LNCAP (cell line): ENCODE measurements around the gene SLC22A2.

ENCODE experiments used
- TF ChIP-seq, protein P1 (sequence below): fragments of 450-650 bp; IDR thresholded peaks from 2 replicates; pipeline ENCODE4 v1.5.1; 2017; ENCODE audit warnings: mild to moderate bottlenecking

The SLC22A2 gene

DNA sequence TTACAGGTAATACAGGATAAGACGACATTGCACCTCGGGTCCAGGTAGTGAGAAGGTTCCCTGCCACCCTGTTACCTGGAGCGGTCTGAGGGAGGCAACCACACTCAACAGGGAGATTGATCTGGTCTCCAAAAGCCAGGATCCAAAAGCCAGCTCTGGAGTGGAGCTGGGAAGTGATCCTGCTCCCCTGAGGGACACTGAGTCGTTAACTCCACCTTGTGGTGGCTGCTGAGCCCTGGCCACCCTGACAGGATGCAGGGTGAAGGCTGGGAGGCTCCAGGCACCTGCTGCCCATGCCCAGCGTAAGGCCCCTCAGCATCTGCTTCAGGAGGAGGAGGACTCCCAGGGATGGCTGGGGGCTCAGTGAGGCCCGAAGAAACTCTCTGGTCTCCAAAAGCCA is 38.7 kb upstream of the SLC22A2 start:
- TF ChIP-seq, protein P1, sequence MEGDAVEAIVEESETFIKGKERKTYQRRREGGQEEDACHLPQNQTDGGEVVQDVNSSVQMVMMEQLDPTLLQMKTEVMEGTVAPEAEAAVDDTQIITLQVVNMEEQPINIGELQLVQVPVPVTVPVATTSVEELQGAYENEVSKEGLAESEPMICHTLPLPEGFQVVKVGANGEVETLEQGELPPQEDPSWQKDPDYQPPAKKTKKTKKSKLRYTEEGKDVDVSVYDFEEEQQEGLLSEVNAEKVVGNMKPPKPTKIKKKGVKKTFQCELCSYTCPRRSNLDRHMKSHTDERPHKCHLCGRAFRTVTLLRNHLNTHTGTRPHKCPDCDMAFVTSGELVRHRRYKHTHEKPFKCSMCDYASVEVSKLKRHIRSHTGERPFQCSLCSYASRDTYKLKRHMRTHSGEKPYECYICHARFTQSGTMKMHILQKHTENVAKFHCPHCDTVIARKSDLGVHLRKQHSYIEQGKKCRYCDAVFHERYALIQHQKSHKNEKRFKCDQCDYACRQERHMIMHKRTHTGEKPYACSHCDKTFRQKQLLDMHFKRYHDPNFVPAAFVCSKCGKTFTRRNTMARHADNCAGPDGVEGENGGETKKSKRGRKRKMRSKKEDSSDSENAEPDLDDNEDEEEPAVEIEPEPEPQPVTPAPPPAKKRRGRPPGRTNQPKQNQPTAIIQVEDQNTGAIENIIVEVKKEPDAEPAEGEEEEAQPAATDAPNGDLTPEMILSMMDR, result no peak

DNA sequence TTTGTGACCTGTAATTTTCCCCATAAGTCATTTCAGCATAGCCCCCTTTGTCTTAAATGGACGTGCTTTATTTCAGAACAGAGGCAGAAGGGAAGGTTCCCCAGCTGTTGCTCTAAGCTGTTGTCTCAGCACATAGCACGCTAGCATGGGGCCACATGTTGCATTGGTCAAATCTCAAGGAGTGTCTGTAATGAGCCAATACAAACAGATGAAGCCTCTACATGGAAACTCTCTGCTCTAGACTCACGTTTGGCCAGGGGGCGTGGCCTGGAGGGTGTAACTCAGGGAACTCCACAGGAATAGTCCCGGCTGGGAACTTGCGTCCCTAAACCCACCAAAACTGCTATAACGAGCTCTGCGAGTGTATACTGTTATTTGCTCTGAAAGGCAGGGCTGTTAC is 35.2 kb upstream of the SLC22A2 start:
- TF ChIP-seq, protein P1, result no peak

DNA sequence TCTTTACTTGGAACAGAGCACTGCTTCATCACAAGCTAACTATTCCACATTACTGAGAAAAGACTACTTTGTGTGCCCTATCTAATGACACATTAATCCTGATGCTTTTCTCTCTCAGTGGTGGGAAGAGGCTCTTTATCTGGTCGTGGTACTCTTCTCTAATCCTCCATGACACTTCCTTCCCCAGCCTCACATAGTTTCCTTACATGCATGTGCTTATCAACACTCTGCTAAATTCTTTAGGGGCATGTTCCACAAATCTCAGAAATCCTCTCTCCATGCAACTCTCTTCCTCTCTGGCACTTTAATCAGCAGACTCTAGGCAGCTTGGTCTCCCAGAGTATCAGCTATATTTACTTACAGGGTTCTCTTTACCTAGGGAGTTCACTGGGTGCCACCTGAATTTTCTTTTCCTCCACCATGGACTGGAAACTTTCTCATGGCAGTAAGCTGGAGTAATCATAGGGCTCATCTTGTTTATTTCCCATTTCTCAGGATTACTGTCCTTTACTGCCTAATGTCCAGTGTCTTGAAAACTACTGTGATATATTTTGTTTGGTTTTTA is 27.0 kb upstream of the SLC22A2 start:
- TF ChIP-seq, protein P1, result no peak

DNA sequence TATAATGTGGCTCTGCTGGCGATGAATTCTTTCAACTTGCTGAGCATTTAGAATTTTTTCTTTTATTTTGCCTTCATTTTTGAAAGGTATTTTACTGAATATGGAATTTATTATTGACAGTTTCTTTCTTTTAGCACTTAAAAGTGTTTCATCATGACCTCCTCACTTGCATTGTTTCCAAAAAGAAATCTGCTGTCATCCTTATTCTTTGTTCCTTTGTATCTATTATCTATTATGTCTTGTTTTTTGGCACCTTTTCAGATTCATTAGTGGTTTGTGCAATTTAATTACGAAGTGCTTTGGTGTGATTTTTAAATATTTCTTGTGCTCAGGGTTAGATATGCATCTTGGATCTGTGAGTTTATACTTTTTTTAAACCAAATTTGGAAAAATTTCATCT is 26.0 kb upstream of the SLC22A2 start:
- TF ChIP-seq, protein P1, result no peak

DNA sequence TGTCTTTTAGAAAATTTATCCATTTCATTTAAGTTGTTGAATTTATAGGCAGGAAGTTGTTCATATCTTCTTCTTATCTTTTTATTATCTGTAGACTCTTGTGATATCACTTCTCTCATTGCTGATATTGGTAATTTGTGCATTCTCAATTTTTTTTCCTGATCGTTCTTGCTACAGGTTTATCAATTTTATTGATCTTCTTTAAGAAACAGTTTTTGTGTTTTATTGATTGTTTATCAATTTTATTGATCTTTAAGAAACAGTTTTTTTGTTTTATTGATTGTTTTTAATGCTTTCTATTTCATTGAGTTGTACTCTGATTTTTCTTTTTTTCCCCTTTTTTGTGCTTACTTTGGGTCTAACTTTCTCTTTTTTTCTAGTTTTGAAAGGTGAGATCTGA is 23.8 kb upstream of the SLC22A2 start:
- TF ChIP-seq, protein P1, result no peak

DNA sequence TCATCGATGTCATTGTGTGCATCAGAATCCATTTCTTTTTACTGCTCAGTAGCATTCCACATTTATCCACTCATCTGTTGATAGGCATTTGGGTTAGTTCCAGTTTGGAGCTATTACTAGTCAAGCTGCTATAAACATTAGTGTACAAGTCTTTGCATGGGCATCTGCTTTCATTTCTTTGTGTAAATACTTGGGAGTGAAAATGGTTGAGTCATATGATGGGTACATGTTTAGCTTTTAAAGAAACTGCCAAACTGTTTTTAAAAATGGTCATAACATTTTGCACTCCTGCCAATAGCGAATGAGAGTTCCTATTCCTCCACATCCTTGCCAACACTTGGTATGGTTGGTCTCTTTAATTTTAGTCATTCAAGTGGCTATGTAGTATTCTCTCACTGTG is 21.2 kb upstream of the SLC22A2 start:
- TF ChIP-seq, protein P1, result no peak

DNA sequence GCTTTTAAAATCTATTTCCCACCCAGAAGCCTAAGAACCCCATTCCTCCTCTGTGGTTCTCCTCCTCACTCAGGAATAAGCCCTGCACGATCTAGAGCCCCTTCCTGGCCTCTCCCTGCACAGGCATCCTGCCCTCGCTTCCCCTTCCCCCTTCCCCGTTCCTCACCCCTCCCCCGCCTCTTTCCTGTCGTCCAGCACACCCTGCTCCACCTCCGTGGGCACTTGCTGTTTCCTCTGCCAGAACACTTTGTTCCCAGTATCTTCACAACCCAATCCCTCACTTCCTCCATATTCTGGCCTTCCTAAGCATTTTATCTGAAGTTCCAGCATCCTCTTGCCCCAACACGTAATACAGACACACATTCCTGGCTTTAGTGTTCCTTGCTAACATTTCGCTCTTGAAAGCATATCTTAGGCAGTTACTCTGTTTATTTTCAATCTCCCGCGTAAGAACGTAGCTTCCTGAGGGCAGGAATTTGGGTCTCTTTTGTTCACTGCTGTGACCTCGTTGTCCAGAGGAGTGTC is 20.2 kb upstream of the SLC22A2 start:
- TF ChIP-seq, protein P1, result no peak

DNA sequence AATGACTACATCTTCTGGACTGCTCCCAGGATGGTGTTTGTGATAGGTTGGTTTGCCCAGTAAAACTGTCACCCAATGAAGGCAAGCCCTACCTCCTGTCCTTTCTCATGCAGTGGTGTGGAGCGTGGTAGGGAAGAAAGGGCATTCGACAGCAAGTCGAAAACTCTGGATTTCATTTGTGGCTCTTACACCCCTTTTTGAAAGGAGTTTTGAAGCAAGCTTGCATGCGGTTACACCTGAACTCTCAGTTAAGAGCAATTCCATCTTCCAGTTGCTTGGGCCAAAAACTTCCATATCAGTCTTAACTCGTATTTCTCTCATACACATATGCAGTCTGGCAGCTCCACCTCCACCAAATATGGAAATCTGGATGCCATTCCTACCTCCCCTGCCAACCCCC is 19.7 kb upstream of the SLC22A2 start:
- TF ChIP-seq, protein P1, result no peak
